Heart left ventricle (tissue), 16 donors: Measurements from ENCODE around the gene PRR35. TPM values are rescaled to one million over a fixed set of nuclear protein-coding genes. Genes with fewer than 3 reads are reported as not detected.

Experiments used
- ATAC-seq, 4 donors: fragments of 200-7000 bp; cut with Tn5 transposase; one replicate each; pipeline ENCODE4 v1.9.1; 2020 to 2022; ENCODE audit warnings: moderate library complexity in 4 of 4, mild to moderate bottlenecking in 3 of 4, moderate number of reproducible peaks in 1 of 4
- DNase-seq, 5 donors: peaks; one replicate each; pipeline ENCODE4 v3.0.0-alpha.2; 2020
- H3K27ac ChIP-seq, 12 donors: fragments of 200-600 bp; sonication (generic) in 4 of 12; one replicate each; pipeline versions ENCODE4 v1.5.0 to v1.8.0; 2016 to 2022; ENCODE audit warnings: mild to moderate bottlenecking in 2 of 12
- H3K27me3 ChIP-seq, 9 donors: fragments of 200-600 bp; sonication (generic) in 2 of 9; one replicate each; pipeline versions ENCODE4 v1.5.1 to v1.8.0; 2016 to 2022; ENCODE audit warnings: mild to moderate bottlenecking in 3 of 9
- H3K36me3 ChIP-seq, 9 donors: fragments of 200-600 bp; sonication (generic) in 2 of 9; one replicate each; pipeline versions ENCODE4 v1.5.0 to v1.8.0; 2018 to 2022; ENCODE audit warnings: mild to moderate bottlenecking in 2 of 9
- H3K4me1 ChIP-seq, 12 donors: fragments of 200-600 bp; sonication (generic) in 4 of 12; one replicate each; pipeline versions ENCODE4 v1.5.0 to v1.8.0; 2016 to 2022; ENCODE audit warnings: mild to moderate bottlenecking in 3 of 12
- H3K4me3 ChIP-seq, 12 donors: fragments of 200-600 bp; sonication (generic) in 4 of 12; one replicate each; pipeline versions ENCODE4 v1.5.0 to v1.8.0; 2017 to 2022; ENCODE audit warnings: mild to moderate bottlenecking in 9 of 12, moderate library complexity in 4 of 12
- H3K9me3 ChIP-seq, 12 donors: fragments of 200-600 bp; sonication (generic) in 4 of 12; one replicate each; pipeline versions ENCODE4 v1.5.0 to v1.8.0; 2016 to 2022; ENCODE audit warnings: mild to moderate bottlenecking in 1 of 12
- CTCF ChIP-seq, 12 donors: fragments of 200-600 bp; sonication (generic) in 4 of 12; IDR thresholded peaks; one replicate each; pipeline versions ENCODE4 v1.5.0 to v1.8.0; 2018 to 2022; ENCODE audit warnings: antibody characterized with exemption in 12 of 12, mild to moderate bottlenecking in 5 of 12
- POLR2A ChIP-seq, 2 donors: fragments of 450-650 bp; IDR thresholded peaks; one replicate each; pipeline ENCODE4 v1.6.1; 2017; ENCODE audit warnings: antibody characterized with exemption in 2 of 2, mild to moderate bottlenecking in 2 of 2, moderate library complexity in 2 of 2
- WGBS, 4 donors: extraction: QIAGEN DNeasy Blood & Tissue Kit in 2 of 4; methylation state at CpG; one replicate each; pipeline versions ENCODE4 v1.1.5 to v1.1.7; 2013 to 2018; 5-methylcytosine and 5-hydroxymethylcytosine counted together
- intact Hi-C, 10 donors: fragments of 100-400 bp; cut with DNase I; formaldehyde crosslinking; loops; one replicate each; pipeline versions ENCODE4 v1.11.1 to v1.14.2; 2022
- long read RNA-seq, 3 donors: library from polyadenylated mRNA; unstranded; transcript quantifications; one replicate each; pipeline ENCODE4 v2.0.0, GENCODE V29; 2020 to 2021
- polyA plus RNA-seq, 2 donors: library from polyadenylated mRNA; stranded (reverse); fragments of 200-250 nt; gene quantifications; one replicate each; pipeline ENCODE4 v1.2.3, GENCODE V29; 2013
- total RNA-seq, 9 donors: library from RNA; depleted of rRNA in 2 of 9; stranded (reverse); fragments of >200 nt in 2 of 9; fragmentation: NEBNext Ultra II Directional in 3 of 9; extraction: Animal tissue kit (Norgen Biotek cat#: 25700) in 3 of 9; gene quantifications; one replicate each; pipeline versions ENCODE4 v1.1.0 to v1.2.4, GENCODE V29; 2016 to 2023
- donor health status: ischemic (EF 13 %, LVEDD 7.1; RV severe dilation, severe dysfunction).
- donor health status: healthy with polysubstance abuse.
- donor health status: DM: no; HTN: yes; CAD: no.
- donor health status: DM: no; HTN: no; CAD: no.
- donor health status: ischemic (EF 25% LVEDD 6.9; RV normal size, moderate dysfunction).
- donor health status: ischemic (EF 25% LVEDD 5.7; RV mildly dilated, moderate dysfunction).
- donor health status: healthy.
- donor health status: DM: yes; HTN: yes; CAD: no.
- donor health status: ischemic (EF 35%, LVEDD 5.7; RV mildly dilated, moderate dysfunction).
- donor health status: nonischemic (EF 11% LVEDD 7.7; RV severe dilation, severe dysfunction).
- donor health status: DM: yes; HTN: yes; CAD: no.
- donor health status: PGD.
- donor health status: ischemic (EF 29% LVEDD 5.4; RV normal size, mild dysfunction).
- donor health status: nonischemic (EF 23%, LVEDD 6.1; RV moderate dilation, normal function).

Gene PRR35
- total RNA-seq = not detected
- polyA plus RNA-seq = not detected
- long read RNA-seq, donor 1 = 0 reads
- long read RNA-seq, donor 2 = 0 reads
- long read RNA-seq, donor 3 = 0 reads

DNA sequence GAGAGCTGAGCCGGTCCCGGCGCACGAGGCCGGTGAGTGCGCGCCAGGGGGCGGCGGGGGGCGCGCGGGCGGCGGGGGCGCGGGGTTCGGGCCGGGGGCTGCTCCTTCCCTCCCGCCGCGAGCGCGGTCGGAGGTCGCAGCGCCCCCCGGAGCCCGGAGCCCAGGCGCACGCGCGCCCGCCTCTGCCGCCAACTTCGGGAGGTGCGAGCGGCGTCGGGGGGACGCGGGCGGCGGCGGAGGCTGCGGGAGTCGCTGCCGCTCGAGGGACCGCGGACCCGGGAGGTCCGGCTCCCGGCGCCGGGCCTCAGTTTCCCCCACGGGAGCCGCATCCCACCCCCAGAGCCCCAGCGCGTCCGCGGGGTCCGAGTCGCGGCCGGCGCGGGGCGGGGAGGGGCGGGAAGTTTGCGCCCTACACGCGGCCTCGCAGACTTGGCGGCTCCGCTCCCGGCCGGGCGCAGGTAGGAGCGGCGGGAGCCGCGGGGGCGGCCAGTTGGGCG is at the start of gene PRR35:
PRR35 (plus strand) TSS at position 191 of the 497 bp plus-strand sequence. CDS start 2,901 bp downstream, outside the sequence.
- Histone ChIP-seq H3K27me3 (peaks cover 21 to 61% (median 27%) of the 10 kb centered on the region in 9 donors), H3K9me3 (no peaks in the 10 kb centered on the region), H3K4me3 (peak within 1 kb of the TSS in 1 of 12 donors; percentile 21), H3K4me1 (peaks cover 0 to 23% (median 0%) of the 10 kb centered on the region in 12 donors), H3K27ac (no peak within 1 kb of the TSS), H3K36me3 (no peaks in the 10 kb centered on the region)
- no peak for DNase-seq
- WGBS, 4 donors = 0 to 1% (median 0%) methylated on average over 10 to 84 of the region's 84 CpGs
- ATAC-seq = no peak
- intact Hi-C loops = no loop called here
- TF ChIP-seq CTCF (IDR thresholded peaks at IDR 0.05) (no peak), POLR2A (IDR thresholded peaks at IDR 0.05) (no peak)

GRCh38 chr16:512802-513201 is 47.4 kb upstream of the PRR35 start:
- no peak for TF ChIP-seq CTCF (IDR thresholded peaks at IDR 0.05)
- TF ChIP-seq POLR2A (IDR thresholded peaks at IDR 0.05) = no peak
- H3K36me3 ChIP-seq = peaks cover 0 to 47% (median 24%) of the 10 kb centered on the region in 9 donors
- WGBS, 4 donors = 92 to 96% (median 93%) methylated on average over 6 of the region's 6 CpGs
- H3K4me1 ChIP-seq = no peaks in the 10 kb centered on the region
- ATAC-seq = no peak
- no peak overlapping the region for H3K4me3 ChIP-seq
- no peaks in the 10 kb centered on the region for H3K9me3 ChIP-seq
- H3K27ac ChIP-seq = no peak overlapping the region
- H3K27me3 ChIP-seq = no peaks in the 10 kb centered on the region
- DNase-seq = no peak
- intact Hi-C loops = no loop called here

DNA sequence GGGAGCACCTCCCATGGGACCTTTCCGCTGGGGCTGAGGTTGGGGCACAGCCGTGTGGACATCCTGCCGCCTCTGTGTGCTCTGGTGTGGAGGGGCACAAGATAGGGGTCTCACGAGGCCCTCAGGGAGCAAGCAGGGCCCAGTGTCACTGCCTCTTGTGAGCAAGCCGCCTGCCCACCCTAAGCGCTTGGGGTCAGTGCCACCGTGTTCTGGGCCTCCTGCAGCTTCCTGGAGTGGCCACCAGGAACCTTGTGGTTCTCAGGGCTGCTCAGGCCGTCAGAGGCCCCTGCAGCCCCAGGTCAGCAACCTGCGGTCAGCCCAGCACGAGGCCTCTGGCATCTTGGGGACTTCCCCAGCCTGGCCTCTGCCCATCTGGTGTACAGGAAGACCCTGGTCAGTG is 46.2 kb upstream of the PRR35 start:
- H3K36me3 ChIP-seq = peaks cover 0 to 52% (median 25%) of the 10 kb centered on the region in 9 donors
- ATAC-seq (no peak), DNase-seq (no peak)
- WGBS, 4 donors = 78 to 91% (median 87%) methylated on average over 7 to 10 of the region's 10 CpGs
- H3K4me1 ChIP-seq = no peaks in the 10 kb centered on the region
- no peak overlapping the region for H3K4me3 ChIP-seq
- no peaks in the 10 kb centered on the region for H3K27me3 ChIP-seq
- no peaks in the 10 kb centered on the region for H3K9me3 ChIP-seq
- TF ChIP-seq CTCF (IDR thresholded peaks at IDR 0.05) (no peak), POLR2A (IDR thresholded peaks at IDR 0.05) (no peak)
- intact Hi-C loops = no loop called here
- no peak overlapping the region for H3K27ac ChIP-seq

- H3K27me3 ChIP-seq = no peaks in the 10 kb centered on the region
- no peak overlapping the region for H3K4me3 ChIP-seq
- H3K4me1 ChIP-seq = no peaks in the 10 kb centered on the region
- no peak for DNase-seq
- no peak for ATAC-seq
- no peaks in the 10 kb centered on the region for H3K9me3 ChIP-seq
- no peak overlapping the region for H3K27ac ChIP-seq
- intact Hi-C loops = no loop called here
- H3K36me3 ChIP-seq = peaks cover 0 to 56% (median 37%) of the 10 kb centered on the region in 9 donors
- 91 to 96% (median 95%) methylated on average over 44 to 45 of the region's 45 CpGs for WGBS, 4 donors
- TF ChIP-seq CTCF (IDR thresholded peaks at IDR 0.05) (no peak), POLR2A (IDR thresholded peaks at IDR 0.05) (no peak)
Observed at GRCh38 chr16:515175-515938, 44.8 kb upstream of the PRR35 start.
